Astrocyte of the cerebellum (primary cell): ENCODE measurements around the gene OPTN.
A peak's percentile ranks its signal among the peaks of the same experiment; 100 is the strongest.
"Not testable (repeated sequence)": the region's sequence is repeated elsewhere in the genome, so short reads cannot be mapped to it uniquely, and the experiment has no call there.

Experiments used
- DNase-seq: peaks from one replicate; pipeline ENCODE4 v3.0.0-alpha.2; 2011; ENCODE audit warnings: low read depth
- H3K4me3 ChIP-seq: 2 replicates; pipeline ENCODE4 v1.5.1; 2011; ENCODE audit warnings: mild to moderate bottlenecking, low read depth, low read length, moderate library complexity
- in situ Hi-C: cut with HindIII; loops from 2 replicates; pipeline ENCODE4 v1.10.0; 2017; ENCODE audit warnings: low sequenced_read_pairs
- TF ChIP-seq, protein P1 (sequence below): IDR thresholded peaks from 2 replicates; pipeline ENCODE4 v1.5.1; 2012; ENCODE audit warnings: low read length, low read depth, moderate library complexity, mild to moderate bottlenecking; ENCODE audit errors: missing control alignments

OPTN gene

DNA sequence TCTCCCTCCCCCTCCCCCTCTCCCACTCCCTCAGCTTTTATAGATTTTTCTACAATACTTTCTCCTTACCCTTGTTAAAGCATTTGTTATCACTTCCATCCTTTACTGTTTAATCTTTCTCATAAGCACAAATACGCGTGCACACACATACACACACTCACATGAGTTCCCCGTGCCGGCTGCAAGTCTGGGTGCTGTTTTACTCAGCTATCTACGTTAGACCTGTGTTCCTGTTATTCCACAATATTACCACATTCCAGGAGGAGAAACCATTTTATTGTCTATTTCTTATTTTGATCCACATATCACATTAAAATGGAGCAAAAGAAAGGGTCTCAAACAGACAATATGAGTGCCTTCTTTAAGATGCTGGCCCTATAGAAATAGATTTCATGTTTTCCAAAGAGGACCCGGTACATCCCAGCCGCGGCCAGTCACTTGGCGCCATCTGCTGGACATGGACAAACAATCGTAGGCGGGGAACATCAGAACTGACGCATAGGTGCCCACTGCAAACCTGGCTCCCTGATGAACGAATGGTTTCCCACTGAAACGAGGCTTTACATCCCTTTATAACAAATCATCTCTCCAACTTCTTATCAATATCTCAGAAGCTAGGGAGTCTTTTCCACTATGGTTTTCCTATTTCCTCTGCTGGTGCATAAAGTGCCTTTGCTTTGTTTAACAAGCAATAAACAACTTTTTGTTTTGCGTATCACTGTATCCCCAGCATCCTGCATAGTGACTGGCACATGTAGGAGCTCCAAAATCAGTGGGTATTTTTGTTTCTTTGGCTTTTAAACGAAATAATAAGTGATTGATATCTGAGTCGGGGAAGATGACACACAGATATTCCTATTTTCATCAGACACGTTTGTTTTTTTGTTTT, 25.2 kb upstream of the OPTN start:
- in situ Hi-C loops = loop anchor here (25.0 kb wide), 1 partner anchor 863 kb away; no protein-coding TSS in a partner anchor
- DNase-seq = peak; percentile 38
- H3K4me3 ChIP-seq = no peak overlapping the region
- TF ChIP-seq, protein P1, sequence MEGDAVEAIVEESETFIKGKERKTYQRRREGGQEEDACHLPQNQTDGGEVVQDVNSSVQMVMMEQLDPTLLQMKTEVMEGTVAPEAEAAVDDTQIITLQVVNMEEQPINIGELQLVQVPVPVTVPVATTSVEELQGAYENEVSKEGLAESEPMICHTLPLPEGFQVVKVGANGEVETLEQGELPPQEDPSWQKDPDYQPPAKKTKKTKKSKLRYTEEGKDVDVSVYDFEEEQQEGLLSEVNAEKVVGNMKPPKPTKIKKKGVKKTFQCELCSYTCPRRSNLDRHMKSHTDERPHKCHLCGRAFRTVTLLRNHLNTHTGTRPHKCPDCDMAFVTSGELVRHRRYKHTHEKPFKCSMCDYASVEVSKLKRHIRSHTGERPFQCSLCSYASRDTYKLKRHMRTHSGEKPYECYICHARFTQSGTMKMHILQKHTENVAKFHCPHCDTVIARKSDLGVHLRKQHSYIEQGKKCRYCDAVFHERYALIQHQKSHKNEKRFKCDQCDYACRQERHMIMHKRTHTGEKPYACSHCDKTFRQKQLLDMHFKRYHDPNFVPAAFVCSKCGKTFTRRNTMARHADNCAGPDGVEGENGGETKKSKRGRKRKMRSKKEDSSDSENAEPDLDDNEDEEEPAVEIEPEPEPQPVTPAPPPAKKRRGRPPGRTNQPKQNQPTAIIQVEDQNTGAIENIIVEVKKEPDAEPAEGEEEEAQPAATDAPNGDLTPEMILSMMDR = peak; percentile 89

DNA sequence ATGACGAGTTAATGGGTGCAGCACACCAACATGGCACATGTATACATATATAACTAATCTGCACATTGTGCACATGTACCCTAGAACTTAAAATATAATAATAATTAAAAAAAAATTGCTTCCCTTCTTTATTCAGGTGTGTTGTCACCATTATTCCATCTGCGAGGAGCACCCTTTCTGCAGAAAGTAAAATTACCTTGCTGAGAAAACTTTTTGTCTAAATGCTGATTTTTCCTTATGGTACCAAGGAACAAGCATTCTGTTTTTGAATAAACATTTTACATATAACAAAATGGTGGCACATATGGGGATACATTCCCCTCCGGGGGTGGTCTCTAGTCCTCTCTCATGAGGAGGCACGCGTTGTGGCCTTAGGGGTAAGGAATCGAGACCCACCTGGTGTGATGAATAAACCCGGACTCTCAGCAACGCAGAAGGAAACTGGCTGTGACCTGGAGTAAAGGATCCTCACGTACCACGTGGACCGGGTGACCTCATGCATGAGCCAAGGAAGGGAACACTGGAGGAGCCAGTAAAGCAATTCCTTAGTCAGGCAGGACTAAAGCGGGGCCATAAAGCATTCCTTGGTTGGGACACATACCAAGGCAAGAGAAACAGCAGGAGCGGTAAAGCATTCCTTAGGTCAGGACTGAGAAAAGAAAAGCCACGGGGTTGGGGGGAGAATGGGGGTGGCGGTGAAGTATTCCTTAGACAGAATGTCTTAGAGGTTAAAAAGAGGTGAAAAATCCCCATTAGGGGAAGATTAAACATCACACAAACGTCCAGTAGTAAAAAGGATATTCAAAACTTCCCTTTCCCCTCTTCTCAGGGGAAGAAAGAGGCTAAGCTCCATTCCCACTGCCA, 20.8 kb upstream of the OPTN start:
- no peak for DNase-seq
- TF ChIP-seq, protein P1 = no peak
- H3K4me3 ChIP-seq = no peak overlapping the region
- in situ Hi-C loops = no loop called here

DNA sequence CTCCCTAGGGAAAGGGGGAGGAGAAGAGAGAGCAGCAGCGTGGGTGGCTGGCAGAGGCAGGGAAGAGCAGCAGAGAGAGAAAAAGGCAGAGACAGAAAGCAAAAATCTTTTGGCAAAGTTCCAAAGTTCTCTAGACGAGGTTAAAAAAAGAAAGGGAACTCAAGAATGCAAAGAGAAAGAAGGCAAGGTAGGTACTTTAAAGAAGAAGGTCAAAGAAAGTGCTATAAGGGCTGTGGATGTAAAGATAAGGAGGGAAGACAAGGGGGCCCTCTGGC, 20.2 kb upstream of the OPTN start:
- TF ChIP-seq, protein P1 = no peak
- no peak for DNase-seq
- in situ Hi-C loops = no loop called here
- H3K4me3 ChIP-seq = no peak overlapping the region

DNA sequence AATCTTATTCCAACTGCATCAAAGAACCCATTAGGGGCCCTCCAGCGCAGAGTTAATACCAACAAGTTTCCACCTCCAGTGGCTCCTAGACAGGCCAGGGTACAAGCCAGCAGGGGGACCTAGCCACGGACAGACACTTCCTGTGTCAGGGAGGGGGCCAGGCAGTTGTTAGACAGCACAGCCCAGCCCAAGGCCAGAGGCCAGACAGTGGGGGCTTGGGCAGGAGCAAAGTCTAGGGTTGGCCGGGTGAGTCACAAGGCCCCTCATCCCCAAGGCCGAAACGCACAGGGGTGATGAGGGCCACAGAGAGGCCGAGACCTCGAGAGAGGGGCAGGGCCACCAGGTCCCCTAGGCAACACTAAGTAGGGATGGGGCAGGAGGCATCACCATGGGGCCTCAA, 19.3 kb upstream of the OPTN start:
- DNase-seq = no peak
- TF ChIP-seq, protein P1 = no peak
- in situ Hi-C loops = no loop called here
- H3K4me3 ChIP-seq = no peak overlapping the region

DNA sequence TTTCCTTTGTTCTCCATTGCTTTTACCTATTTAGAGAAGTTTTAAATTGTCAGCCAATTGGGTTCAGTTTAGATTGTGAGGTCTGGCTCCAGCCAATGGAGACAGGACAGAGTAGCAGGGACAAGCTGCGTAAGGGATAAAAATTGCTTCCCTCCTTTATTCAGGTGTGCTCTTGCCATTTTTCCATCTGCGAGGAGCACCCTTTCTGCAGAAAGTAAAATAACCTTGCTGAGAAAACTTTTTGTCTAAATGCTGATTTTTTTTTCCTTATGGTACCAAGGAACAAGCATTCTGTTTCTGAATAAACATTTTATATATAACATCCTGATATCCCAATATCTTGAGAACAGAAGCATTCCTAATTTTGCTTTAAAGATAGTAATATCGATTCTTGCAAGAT, 16.3 kb upstream of the OPTN start:
- DNase-seq, in situ Hi-C loops, H3K4me3 ChIP-seq: not testable (repeated sequence)

DNA sequence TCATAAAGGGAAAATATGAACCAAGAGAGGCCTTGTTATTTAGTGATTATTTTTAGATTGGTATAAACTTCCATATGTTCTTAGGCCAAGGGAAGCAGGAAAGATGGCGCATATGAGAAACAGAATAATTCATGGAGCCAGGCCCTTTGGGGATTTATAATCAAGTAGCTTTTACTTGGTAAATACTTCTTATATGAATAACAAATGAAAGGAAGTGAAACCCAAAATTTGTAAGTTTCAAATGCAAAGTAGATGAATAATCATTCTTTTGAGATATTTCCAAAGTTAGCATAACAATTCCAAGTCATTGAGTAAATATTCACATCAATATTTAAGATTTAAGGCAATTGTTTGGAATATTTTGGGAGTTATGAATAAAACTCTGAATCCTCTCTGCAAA, 13.9 kb upstream of the OPTN start:
- H3K4me3 ChIP-seq = no peak overlapping the region
- no peak for DNase-seq
- in situ Hi-C loops = no loop called here
- TF ChIP-seq, protein P1 = no peak

DNA sequence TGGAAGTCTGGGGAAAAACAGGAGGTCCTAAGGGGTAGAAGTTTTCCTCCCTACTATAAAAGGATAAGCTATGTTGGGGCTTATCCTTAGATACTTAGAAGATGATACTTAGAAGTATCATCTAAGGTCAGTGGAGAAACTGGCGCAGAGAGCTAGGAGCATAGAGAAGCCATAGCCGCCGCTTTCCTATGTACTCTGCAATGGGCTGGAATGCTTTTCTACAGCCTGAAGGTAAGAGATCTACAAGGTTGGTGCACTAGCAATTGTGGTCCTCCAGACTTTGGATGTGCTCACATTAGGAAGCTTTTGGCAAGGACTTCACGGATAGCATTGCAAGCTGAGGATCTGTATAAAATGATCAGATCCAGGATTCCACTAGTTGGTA, 12.4 kb upstream of the OPTN start:
- no peak for DNase-seq
- in situ Hi-C loops = no loop called here
- TF ChIP-seq, protein P1 = no peak
- H3K4me3 ChIP-seq = no peak overlapping the region
